Esophagus squamous epithelium (tissue), 5 donors: ENCODE data around the gene MEF2B. TPM values are rescaled to one million over a fixed set of nuclear protein-coding genes. Genes with fewer than 3 reads are reported as not detected.

Experiments used
- DNase-seq: peaks from one replicate; lab custom pipeline; 2025; lab: John Stamatoyannopoulos, UW
- H3K27ac ChIP-seq, 4 donors: fragments of 200-600 bp; sonication (generic); one replicate each; pipeline ENCODE4 v1.5.1; 2016 to 2019; ENCODE audit warnings: mild to moderate bottlenecking in 1 of 4
- H3K27me3 ChIP-seq, 4 donors: fragments of 200-600 bp; sonication (generic); 1 replicate in 3 of 4; 2 replicates in 1 of 4; pipeline versions ENCODE4 v1.5.1 to v1.6.0; 2017 to 2021; ENCODE audit warnings: antibody characterized with exemption in 1 of 4
- H3K36me3 ChIP-seq, 3 donors: fragments of 200-600 bp; sonication (generic); one replicate each; pipeline ENCODE4 v1.5.1; 2016 to 2019
- H3K4me1 ChIP-seq, 3 donors: fragments of 200-600 bp; sonication (generic); one replicate each; pipeline ENCODE4 v1.5.1; 2017 to 2019
- H3K4me3 ChIP-seq, 4 donors: fragments of 200-600 bp; sonication (generic); 1 replicate in 3 of 4; 2 replicates in 1 of 4; pipeline ENCODE4 v1.5.1; 2016 to 2019; ENCODE audit warnings: mild to moderate bottlenecking in 2 of 4, moderate library complexity in 1 of 4
- H3K9me3 ChIP-seq, 3 donors: fragments of 200-600 bp; sonication (generic); one replicate each; pipeline ENCODE4 v1.5.1; 2016 to 2019
- POLR2A ChIP-seq, 4 donors: fragments of 450-650 bp; IDR thresholded peaks; one replicate each; pipeline ENCODE4 v1.6.1; 2017; ENCODE audit warnings: antibody characterized with exemption in 4 of 4, mild to moderate bottlenecking in 4 of 4, moderate library complexity in 3 of 4
- WGBS, 2 donors: methylation state at CpG; one replicate each; pipeline ENCODE4 v1.1.5; 2018; 5-methylcytosine and 5-hydroxymethylcytosine counted together
- intact Hi-C: fragments of 100-400 bp; cut with DNase I; formaldehyde crosslinking; loops from one replicate; pipeline ENCODE4 v1.15.0; 2022
- total RNA-seq, 4 donors: library from RNA; depleted of rRNA; stranded (reverse); fragments of >200 nt; gene quantifications; one replicate each; pipeline ENCODE4 v1.1.0, GENCODE V29; 2016
- TF ChIP-seq, protein P1 (sequence below), 6 experiments: fragments of 450-650 bp in 4 of 6; fragments of 200-600 bp in 2 of 6; sonication (generic) in 2 of 6; IDR thresholded peaks; one replicate each; pipeline ENCODE4 v1.5.1; 2016 to 2019; ENCODE audit warnings: antibody characterized with exemption in 6 of 6, mild to moderate bottlenecking in 4 of 6, moderate library complexity in 4 of 6
- donor health status: DM: yes; HTN: yes; CAD: no.

MEF2B gene
- total RNA-seq, 4 donors from 2014 or later: 0.70 TPM; not detected in 3

DNA sequence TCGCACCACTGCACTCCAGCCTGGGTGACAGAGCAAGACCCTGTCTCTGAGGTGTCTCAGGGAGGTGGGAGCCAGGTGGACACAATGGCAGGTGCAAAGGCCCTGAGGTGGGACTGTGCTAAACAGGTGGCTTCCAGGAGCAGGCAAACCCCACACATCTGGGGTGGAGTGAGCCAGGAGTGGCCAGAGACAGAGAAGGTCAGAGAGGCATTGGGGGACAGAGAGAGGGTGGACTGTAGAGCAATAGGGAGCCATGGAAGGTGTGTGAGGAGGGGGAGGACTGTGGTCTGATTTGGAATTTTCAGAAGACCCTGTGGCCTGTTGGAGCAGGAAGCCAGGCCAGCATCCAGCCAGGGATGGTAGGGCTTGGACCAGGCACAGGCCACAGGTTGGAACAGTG is 4.7 kb downstream of the MEF2B start:
- intact Hi-C loops: no loop called here
- H3K9me3 ChIP-seq: no peaks in the 10 kb centered on the region
- TF ChIP-seq POLR2A (IDR thresholded peaks at IDR 0.05): no peak
- TF ChIP-seq, protein P1, sequence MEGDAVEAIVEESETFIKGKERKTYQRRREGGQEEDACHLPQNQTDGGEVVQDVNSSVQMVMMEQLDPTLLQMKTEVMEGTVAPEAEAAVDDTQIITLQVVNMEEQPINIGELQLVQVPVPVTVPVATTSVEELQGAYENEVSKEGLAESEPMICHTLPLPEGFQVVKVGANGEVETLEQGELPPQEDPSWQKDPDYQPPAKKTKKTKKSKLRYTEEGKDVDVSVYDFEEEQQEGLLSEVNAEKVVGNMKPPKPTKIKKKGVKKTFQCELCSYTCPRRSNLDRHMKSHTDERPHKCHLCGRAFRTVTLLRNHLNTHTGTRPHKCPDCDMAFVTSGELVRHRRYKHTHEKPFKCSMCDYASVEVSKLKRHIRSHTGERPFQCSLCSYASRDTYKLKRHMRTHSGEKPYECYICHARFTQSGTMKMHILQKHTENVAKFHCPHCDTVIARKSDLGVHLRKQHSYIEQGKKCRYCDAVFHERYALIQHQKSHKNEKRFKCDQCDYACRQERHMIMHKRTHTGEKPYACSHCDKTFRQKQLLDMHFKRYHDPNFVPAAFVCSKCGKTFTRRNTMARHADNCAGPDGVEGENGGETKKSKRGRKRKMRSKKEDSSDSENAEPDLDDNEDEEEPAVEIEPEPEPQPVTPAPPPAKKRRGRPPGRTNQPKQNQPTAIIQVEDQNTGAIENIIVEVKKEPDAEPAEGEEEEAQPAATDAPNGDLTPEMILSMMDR (IDR thresholded peaks at IDR 0.05): no peak
- H3K27ac ChIP-seq: no peak overlapping the region
- no peak overlapping the region for H3K4me3 ChIP-seq
- H3K36me3 ChIP-seq: no peaks in the 10 kb centered on the region
- WGBS, 2 donors: 100% methylated on average over 1 of the region's 1 CpG
- H3K4me1 ChIP-seq: peaks cover 0 to 10% (median 8%) of the 10 kb centered on the region in 3 donors
- DNase-seq: no peak
- no peaks in the 10 kb centered on the region for H3K27me3 ChIP-seq

DNA sequence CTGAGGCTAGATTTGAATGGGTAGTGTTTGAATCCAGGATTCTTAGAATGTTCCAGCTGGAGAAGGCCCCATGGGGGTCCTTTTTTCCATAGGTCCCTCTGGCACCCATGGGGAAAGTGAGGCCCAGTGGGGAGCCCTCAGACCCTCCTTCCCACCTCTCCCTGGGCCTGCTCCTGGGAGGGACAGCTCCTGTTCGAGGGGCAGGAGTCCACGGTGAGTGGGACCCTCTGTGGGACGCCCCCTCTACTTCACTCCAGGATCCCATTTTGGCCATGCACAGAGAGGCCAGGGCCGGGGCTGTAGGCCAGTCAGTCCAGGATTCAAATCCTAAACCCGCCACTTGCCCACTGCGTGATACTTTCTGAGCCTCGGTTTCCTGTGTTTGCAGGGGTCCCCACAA is 7.6 kb downstream of the MEF2B start:
- H3K27me3 ChIP-seq: no peaks in the 10 kb centered on the region
- no peaks in the 10 kb centered on the region for H3K36me3 ChIP-seq
- H3K4me3 ChIP-seq: no peak overlapping the region
- WGBS, 2 donors: 83 to 94% methylated on average over 3 of the region's 7 CpGs
- intact Hi-C loops: no loop called here
- no peaks in the 10 kb centered on the region for H3K9me3 ChIP-seq
- H3K27ac ChIP-seq: no peak overlapping the region
- TF ChIP-seq, protein P1 (IDR thresholded peaks at IDR 0.05): no peak
- no peak for TF ChIP-seq POLR2A (IDR thresholded peaks at IDR 0.05)
- DNase-seq: no peak
- no peaks in the 10 kb centered on the region for H3K4me1 ChIP-seq

DNA sequence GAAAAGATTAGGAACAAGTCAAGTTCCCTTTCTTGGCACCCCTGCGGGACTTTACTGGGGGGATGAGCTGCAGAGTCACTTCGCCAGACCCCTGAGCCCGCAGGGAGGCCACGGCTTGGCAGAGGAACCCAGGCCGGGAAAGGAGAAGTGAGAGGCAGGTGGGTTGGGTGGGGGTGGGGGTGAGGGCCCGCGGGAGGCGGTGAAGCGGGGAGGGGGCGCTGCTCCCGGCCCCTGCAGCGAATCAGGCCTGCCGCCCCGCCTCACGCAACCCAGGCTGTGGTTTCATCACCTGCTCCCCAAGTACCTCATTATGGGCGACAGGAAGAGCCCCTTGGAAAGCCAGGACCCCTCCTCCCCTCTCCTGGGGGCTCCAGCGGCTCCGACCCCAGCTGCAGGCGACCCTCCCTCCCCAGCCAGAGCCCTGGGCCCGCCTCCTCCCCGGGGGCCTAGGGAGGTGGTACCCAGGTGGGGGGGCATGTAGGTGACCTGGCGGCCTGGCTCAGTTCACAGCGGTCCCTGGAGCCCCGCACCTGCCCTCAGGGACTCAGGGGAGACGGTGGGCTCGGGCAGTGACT is 9.5 kb downstream of the MEF2B start:
- no peak overlapping the region for H3K27ac ChIP-seq
- WGBS, 2 donors: 58 to 70% methylated on average over 2 to 3 of the region's 26 CpGs
- H3K36me3 ChIP-seq: peaks cover 0 to 15% (median 0%) of the 10 kb centered on the region in 3 donors
- H3K9me3 ChIP-seq: no peaks in the 10 kb centered on the region
- H3K4me3 ChIP-seq: no peak overlapping the region
- DNase-seq: no peak
- no peaks in the 10 kb centered on the region for H3K27me3 ChIP-seq
- H3K4me1 ChIP-seq: no peaks in the 10 kb centered on the region
- TF ChIP-seq, protein P1 (IDR thresholded peaks at IDR 0.05): no peak
- TF ChIP-seq POLR2A (IDR thresholded peaks at IDR 0.05): no peak
- intact Hi-C loops: no loop called here

DNA sequence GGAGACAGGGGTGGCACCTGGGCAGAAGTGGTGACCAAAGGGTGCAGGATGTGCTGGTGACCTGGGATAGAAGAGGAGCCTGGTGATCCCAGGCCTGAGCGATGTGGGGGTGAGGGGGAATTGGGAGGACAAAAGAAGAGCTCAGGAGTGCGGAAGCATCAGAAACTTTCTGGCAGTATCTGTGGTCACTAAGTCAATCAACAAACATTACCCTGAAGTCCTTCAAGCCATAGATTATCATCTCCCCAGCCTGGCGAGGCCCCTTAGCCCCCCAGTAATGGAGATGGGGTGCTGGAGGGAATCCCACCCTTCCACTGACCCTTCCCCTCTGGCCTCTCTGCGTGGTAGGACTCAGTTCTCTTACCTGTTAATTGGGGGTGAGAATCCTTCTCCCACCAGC is 10.5 kb downstream of the MEF2B start:
- intact Hi-C loops: no loop called here
- Histone ChIP-seq H3K4me1 (no peaks in the 10 kb centered on the region), H3K27me3 (no peaks in the 10 kb centered on the region), H3K4me3 (no peak overlapping the region), H3K27ac (no peak overlapping the region), H3K9me3 (no peaks in the 10 kb centered on the region), H3K36me3 (peaks cover 0 to 15% (median 0%) of the 10 kb centered on the region in 3 donors)
- 90% methylated on average over 4 of the region's 4 CpGs for WGBS, 2 donors
- TF ChIP-seq POLR2A (IDR thresholded peaks at IDR 0.05): no peak
- TF ChIP-seq, protein P1 (IDR thresholded peaks at IDR 0.05): no peak
- DNase-seq: no peak

DNA sequence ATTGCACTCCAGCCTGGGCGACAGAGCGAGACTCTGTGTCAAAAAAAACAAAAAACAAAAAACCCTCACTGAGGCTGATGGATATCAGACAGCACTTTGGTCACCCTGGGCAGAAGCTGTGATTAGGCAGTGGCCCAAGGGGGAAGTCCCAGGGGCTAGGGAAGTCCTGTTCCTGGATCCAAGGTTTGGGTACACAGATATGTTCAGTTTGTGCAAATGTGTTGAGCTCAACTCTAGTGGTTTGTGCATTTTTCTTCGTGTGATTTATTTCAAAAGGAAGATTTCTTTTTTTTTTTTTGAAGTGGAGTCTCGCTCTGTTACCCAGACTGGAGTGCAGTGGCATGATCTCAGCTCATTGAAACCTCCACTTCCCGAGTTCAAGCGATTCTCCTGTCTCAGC is 12.3 kb downstream of the MEF2B start:
- TF ChIP-seq, protein P1 (IDR thresholded peaks at IDR 0.05): no peak
- no peak for TF ChIP-seq POLR2A (IDR thresholded peaks at IDR 0.05)

More for the DNA sequence above, 12.3 kb downstream of the MEF2B start:
- Histone ChIP-seq H3K9me3 (no peaks in the 10 kb centered on the region), H3K4me1 (no peaks in the 10 kb centered on the region), H3K27ac (no peak overlapping the region), H3K36me3 (peaks cover 0 to 15% (median 0%) of the 10 kb centered on the region in 3 donors), H3K27me3 (no peaks in the 10 kb centered on the region), H3K4me3 (no peak overlapping the region)
- DNase-seq: no peak
- WGBS, 2 donors: 83 to 100% methylated on average over 2 to 6 of the region's 6 CpGs
- intact Hi-C loops: no loop called here
